Measurements from ENCODE around the gene PRAMEF8.
"Not testable (repeated sequence)": the region's sequence is repeated elsewhere in the genome, so short reads cannot be mapped to it uniquely, and the experiment has no call there.

DNA sequence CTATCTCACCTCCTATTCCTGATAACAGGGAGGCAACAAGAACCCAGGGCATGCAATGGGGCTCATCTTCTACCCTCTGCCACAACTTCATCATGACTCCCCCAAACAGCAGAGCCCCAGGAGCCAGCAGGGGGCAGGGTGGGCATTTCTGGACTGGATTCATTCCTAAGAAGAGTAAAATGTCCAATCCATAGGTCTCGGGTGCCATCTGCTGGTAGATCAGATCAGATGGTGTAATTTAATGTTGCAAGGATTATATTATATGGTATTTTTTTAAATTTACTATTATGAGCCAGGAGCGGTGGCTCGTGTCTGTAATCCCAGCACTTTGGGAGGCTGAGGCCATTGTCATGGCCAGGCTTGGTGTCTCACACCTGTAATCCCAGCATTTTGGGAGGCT is 19.8 kb downstream of the PRAMEF8 start:
- TF ChIP-seq TAF1 (conservative IDR thresholded peaks at IDR 0.05); CTCF (IDR thresholded peaks at IDR 0.05; ENCODE audit: low read depth, low read length, missing input control); RXRA (IDR thresholded peaks at IDR 0.05); GABPA (IDR thresholded peaks at IDR 0.05 in 1 of 2, conservative IDR thresholded peaks at IDR 0.05 in 1 of 2); SP1 (IDR thresholded peaks at IDR 0.05); JUND (IDR thresholded peaks at IDR 0.05); HNF4A (conservative IDR thresholded peaks at IDR 0.05); YY1 (IDR thresholded peaks at IDR 0.05); EGR1 (IDR thresholded peaks at IDR 0.05; ENCODE audit: low read depth in 2 of 2); RAD21 (IDR thresholded peaks at IDR 0.05); FOXA1 (IDR thresholded peaks at IDR 0.05): not testable (repeated sequence)
- TF ChIP-seq, protein P1, sequence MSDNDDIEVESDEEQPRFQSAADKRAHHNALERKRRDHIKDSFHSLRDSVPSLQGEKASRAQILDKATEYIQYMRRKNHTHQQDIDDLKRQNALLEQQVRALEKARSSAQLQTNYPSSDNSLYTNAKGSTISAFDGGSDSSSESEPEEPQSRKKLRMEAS (IDR thresholded peaks at IDR 0.05), result not testable (repeated sequence)
- TF ChIP-seq, protein P2, sequence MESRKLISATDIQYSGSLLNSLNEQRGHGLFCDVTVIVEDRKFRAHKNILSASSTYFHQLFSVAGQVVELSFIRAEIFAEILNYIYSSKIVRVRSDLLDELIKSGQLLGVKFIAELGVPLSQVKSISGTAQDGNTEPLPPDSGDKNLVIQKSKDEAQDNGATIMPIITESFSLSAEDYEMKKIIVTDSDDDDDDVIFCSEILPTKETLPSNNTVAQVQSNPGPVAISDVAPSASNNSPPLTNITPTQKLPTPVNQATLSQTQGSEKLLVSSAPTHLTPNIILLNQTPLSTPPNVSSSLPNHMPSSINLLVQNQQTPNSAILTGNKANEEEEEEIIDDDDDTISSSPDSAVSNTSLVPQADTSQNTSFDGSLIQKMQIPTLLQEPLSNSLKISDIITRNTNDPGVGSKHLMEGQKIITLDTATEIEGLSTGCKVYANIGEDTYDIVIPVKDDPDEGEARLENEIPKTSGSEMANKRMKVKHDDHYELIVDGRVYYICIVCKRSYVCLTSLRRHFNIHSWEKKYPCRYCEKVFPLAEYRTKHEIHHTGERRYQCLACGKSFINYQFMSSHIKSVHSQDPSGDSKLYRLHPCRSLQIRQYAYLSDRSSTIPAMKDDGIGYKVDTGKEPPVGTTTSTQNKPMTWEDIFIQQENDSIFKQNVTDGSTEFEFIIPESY (IDR thresholded peaks at IDR 0.05), result not testable (repeated sequence)
- TF ChIP-seq, protein P3, sequence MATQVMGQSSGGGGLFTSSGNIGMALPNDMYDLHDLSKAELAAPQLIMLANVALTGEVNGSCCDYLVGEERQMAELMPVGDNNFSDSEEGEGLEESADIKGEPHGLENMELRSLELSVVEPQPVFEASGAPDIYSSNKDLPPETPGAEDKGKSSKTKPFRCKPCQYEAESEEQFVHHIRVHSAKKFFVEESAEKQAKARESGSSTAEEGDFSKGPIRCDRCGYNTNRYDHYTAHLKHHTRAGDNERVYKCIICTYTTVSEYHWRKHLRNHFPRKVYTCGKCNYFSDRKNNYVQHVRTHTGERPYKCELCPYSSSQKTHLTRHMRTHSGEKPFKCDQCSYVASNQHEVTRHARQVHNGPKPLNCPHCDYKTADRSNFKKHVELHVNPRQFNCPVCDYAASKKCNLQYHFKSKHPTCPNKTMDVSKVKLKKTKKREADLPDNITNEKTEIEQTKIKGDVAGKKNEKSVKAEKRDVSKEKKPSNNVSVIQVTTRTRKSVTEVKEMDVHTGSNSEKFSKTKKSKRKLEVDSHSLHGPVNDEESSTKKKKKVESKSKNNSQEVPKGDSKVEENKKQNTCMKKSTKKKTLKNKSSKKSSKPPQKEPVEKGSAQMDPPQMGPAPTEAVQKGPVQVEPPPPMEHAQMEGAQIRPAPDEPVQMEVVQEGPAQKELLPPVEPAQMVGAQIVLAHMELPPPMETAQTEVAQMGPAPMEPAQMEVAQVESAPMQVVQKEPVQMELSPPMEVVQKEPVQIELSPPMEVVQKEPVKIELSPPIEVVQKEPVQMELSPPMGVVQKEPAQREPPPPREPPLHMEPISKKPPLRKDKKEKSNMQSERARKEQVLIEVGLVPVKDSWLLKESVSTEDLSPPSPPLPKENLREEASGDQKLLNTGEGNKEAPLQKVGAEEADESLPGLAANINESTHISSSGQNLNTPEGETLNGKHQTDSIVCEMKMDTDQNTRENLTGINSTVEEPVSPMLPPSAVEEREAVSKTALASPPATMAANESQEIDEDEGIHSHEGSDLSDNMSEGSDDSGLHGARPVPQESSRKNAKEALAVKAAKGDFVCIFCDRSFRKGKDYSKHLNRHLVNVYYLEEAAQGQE (IDR thresholded peaks at IDR 0.05), result not testable (repeated sequence)

All from liver (tissue), 3 donors.